IMR-90 (cell line): ENCODE measurements around the gene WASHC4. TPM values are rescaled to one million over a fixed set of nuclear protein-coding genes. Genes with fewer than 3 reads are reported as not detected.

ENCODE experiments used
- ATAC-seq: fragments of 200-7000 bp; cut with Tn5 transposase; 2 replicates; pipeline ENCODE4 v1.9.1; 2020; ENCODE audit warnings: low read depth, mild to moderate bottlenecking, moderate library complexity
- BruUV-seq: library from RNA; stranded (reverse); fragments of 400-500 nt; replicated peaks from 2 replicates; lab custom pipeline; 2021; lab: Mats Ljungman, UMichigan
- CTCF ChIA-PET: fragments of 300-600 bp; formaldehyde crosslinking; extraction: SDS; loops from one replicate; lab custom pipeline; 2021; ENCODE audit warnings: antibody characterized with exemption; lab: Yijun Ruan, JAX
- POLR2A ChIA-PET: fragments of 300-600 bp; sonication (Branson Sonifier 250); formaldehyde crosslinking; loops from one replicate; lab custom pipeline; 2022; ENCODE audit warnings: antibody characterized with exemption; ENCODE audit not compliant: unreplicated experiment; lab: Charles Lee
- DNase-seq: peaks from one replicate; pipeline ENCODE4 v3.0.0; 2013
- H2AFZ ChIP-seq: replicated peaks from 2 replicates; pipeline ENCODE3; 2013; ENCODE audit warnings: low read length, mild to moderate bottlenecking; ENCODE audit not compliant: poor library complexity
- H2AK5ac ChIP-seq: 2 replicates; pipeline ENCODE4 v1.6.1; 2013; ENCODE audit warnings: low read depth, low read length, inconsistent platforms
- H2AK9ac ChIP-seq: replicated peaks from 2 replicates; pipeline ENCODE3; 2013; ENCODE audit warnings: mild to moderate bottlenecking, low read depth, low read length, moderate library complexity; ENCODE audit not compliant: poor library complexity
- H2BK120ac ChIP-seq: 2 replicates; pipeline ENCODE4 v1.6.1; 2013; ENCODE audit warnings: low read depth, low read length, inconsistent platforms
- H2BK15ac ChIP-seq: 3 replicates; pipeline ENCODE4 v1.6.1; 2013; ENCODE audit warnings: low read depth, low read length, inconsistent platforms
- H2BK20ac ChIP-seq: 2 replicates; pipeline ENCODE4 v1.6.1; 2013; ENCODE audit warnings: low read depth, mild to moderate bottlenecking, inconsistent platforms, low read length, moderate library complexity
- H2BK5ac ChIP-seq: 2 replicates; pipeline ENCODE4 v1.6.1; 2013; ENCODE audit warnings: mild to moderate bottlenecking, low read depth, low read length, inconsistent platforms; ENCODE audit not compliant: poor library complexity, severe bottlenecking
- H3K14ac ChIP-seq: replicated peaks from 2 replicates; pipeline ENCODE4 v1.6.1; 2013; ENCODE audit warnings: low read depth, low read length, inconsistent platforms
- H3K18ac ChIP-seq: 2 replicates; pipeline ENCODE4 v1.6.1; 2013; ENCODE audit warnings: low read depth, low read length, control low read depth
- H3K23ac ChIP-seq: 2 replicates; pipeline ENCODE4 v1.6.1; 2013; ENCODE audit warnings: low read depth, low read length, inconsistent platforms
- H3K27ac ChIP-seq: 2 replicates; pipeline ENCODE4 v1.5.1; 2013; ENCODE audit warnings: mild to moderate bottlenecking, control low read depth, low read length; ENCODE audit not compliant: insufficient read depth
- H3K27me3 ChIP-seq: 2 replicates; pipeline ENCODE4 v1.6.1; 2013; ENCODE audit warnings: low read length; ENCODE audit not compliant: control insufficient read depth, insufficient read depth
- H3K36me3 ChIP-seq: 2 replicates; pipeline ENCODE4 v1.6.1; 2013; ENCODE audit warnings: low read length, mixed read lengths; ENCODE audit not compliant: control insufficient read depth, insufficient read depth
- H3K4ac ChIP-seq: 2 replicates; pipeline ENCODE4 v1.6.1; 2013; ENCODE audit warnings: low read depth, low read length, inconsistent platforms
- H3K4me1 ChIP-seq: 2 replicates; pipeline ENCODE4 v1.6.1; 2013; ENCODE audit warnings: low read length, mixed read lengths; ENCODE audit not compliant: control insufficient read depth, insufficient read depth
- H3K4me2 ChIP-seq: 2 replicates; pipeline ENCODE4 v1.6.1; 2013; ENCODE audit warnings: low read depth, mild to moderate bottlenecking, control low read depth, low read length, moderate library complexity
- H3K4me3 ChIP-seq: 2 replicates; pipeline ENCODE4 v1.5.1; 2013; ENCODE audit warnings: low read depth, mild to moderate bottlenecking, control low read depth, low read length, moderate library complexity; ENCODE audit not compliant: insufficient read depth
- H3K56ac ChIP-seq: 2 replicates; pipeline ENCODE4 v1.6.1; 2013; ENCODE audit warnings: low read length, inconsistent platforms; ENCODE audit not compliant: insufficient read depth; ENCODE audit errors: extremely low read depth
- H3K79me1 ChIP-seq, 2 experiments: 2 replicates each; pipeline ENCODE4 v1.6.1; 2013; ENCODE audit warnings: low read length in 2 of 2, inconsistent platforms in 1 of 2, low read depth in 1 of 2
- H3K9ac ChIP-seq: 2 replicates; pipeline ENCODE4 v1.6.1; 2013; ENCODE audit warnings: low read depth, low read length, control low read depth
- H3K9me1 ChIP-seq: 2 replicates; pipeline ENCODE4 v1.6.1; 2013; ENCODE audit warnings: low read length, inconsistent platforms; ENCODE audit not compliant: insufficient read depth
- H3K9me3 ChIP-seq: 2 replicates; pipeline ENCODE4 v1.6.1; 2013; ENCODE audit warnings: low read length; ENCODE audit not compliant: control insufficient read depth, insufficient read depth
- H4K20me1 ChIP-seq: 2 replicates; pipeline ENCODE4 v1.6.1; 2013; ENCODE audit warnings: low read length, inconsistent platforms; ENCODE audit not compliant: insufficient read depth
- H4K5ac ChIP-seq: 2 replicates; pipeline ENCODE4 v1.6.1; 2013; ENCODE audit warnings: mild to moderate bottlenecking, low read depth, low read length, control low read depth
- H4K8ac ChIP-seq, 2 experiments: 2 replicates each; pipeline ENCODE4 v1.6.1; 2013; ENCODE audit warnings: low read depth in 2 of 2, low read length in 2 of 2, control low read depth in 1 of 2, inconsistent platforms in 1 of 2
- H4K91ac ChIP-seq: 2 replicates; pipeline ENCODE4 v1.6.1; 2013; ENCODE audit warnings: low read depth, low read length, inconsistent platforms; ENCODE audit not compliant: insufficient read depth
- BHLHE40 ChIP-seq: fragments of 150-350 bp; IDR thresholded peaks from 2 replicates; pipeline ENCODE4 v1.6.1; 2016; ENCODE audit warnings: mild to moderate bottlenecking, low read depth, low read length
- CEBPB ChIP-seq: IDR thresholded peaks from 2 replicates; pipeline ENCODE4 v1.6.1; 2012; ENCODE audit warnings: low read depth, low read length, improper control_type of control experiment
- CHD1 ChIP-seq: IDR thresholded peaks from 2 replicates; pipeline ENCODE4 v1.6.1; 2012; ENCODE audit warnings: low read depth, low read length, improper control_type of control experiment
- FOS ChIP-seq: fragments of 150-350 bp; IDR thresholded peaks from 2 replicates; pipeline ENCODE4 v1.6.1; 2016; ENCODE audit warnings: low read depth, low read length
- MAFK ChIP-seq: IDR thresholded peaks from 2 replicates; pipeline ENCODE4 v1.6.1; 2012; ENCODE audit warnings: low read depth, low read length, improper control_type of control experiment
- MAZ ChIP-seq: IDR thresholded peaks from 2 replicates; pipeline ENCODE4 v1.6.1; 2012; ENCODE audit warnings: low read depth, mild to moderate bottlenecking, low read length, improper control_type of control experiment, moderate library complexity, borderline replicate concordance
- MXI1 ChIP-seq: IDR thresholded peaks from 2 replicates; pipeline ENCODE4 v1.6.1; 2012; ENCODE audit warnings: low read depth, mild to moderate bottlenecking, low read length, moderate library complexity, borderline replicate concordance
- NFE2L2 ChIP-seq: fragments of 150-350 bp; IDR thresholded peaks from 2 replicates; pipeline ENCODE4 v1.6.1; 2016; ENCODE audit warnings: low read depth, mild to moderate bottlenecking, low read length
- RCOR1 ChIP-seq: IDR thresholded peaks from 2 replicates; pipeline ENCODE4 v1.6.1; 2012; ENCODE audit warnings: mild to moderate bottlenecking, low read length, improper control_type of control experiment; ENCODE audit not compliant: insufficient replicate concordance
- RFX5 ChIP-seq: IDR thresholded peaks from 2 replicates; pipeline ENCODE4 v1.8.0; 2012; ENCODE audit warnings: low read depth, mild to moderate bottlenecking, low read length, moderate library complexity
- WGBS, 2 experiments: methylation state at CpG; one replicate each; pipeline versions ENCODE4 v1.1.5 to v1.1.7; 2013; ENCODE audit warnings: missing lambda C conversion rate in 2 of 2; ENCODE audit not compliant: insufficient read length in 1 of 2; ENCODE audit errors: extremely low coverage in 2 of 2; 5-methylcytosine and 5-hydroxymethylcytosine counted together
- dilution Hi-C: fragments of 300-500 bp; cut with HindIII; formaldehyde crosslinking; loops from one replicate; pipeline ENCODE4 v1.14.3; 2018; ENCODE audit warnings: low sequenced_read_pairs; ENCODE audit not compliant: unreplicated experiment
- in situ Hi-C: fragments of 300-500 bp; cut with MboI; formaldehyde crosslinking; loops from 3 replicates; pipeline ENCODE4 v1.14.3; 2019; ENCODE audit warnings: low sequenced_read_pairs, inconsistent platforms, mixed read lengths
- intact Hi-C: fragments of 100-400 bp; cut with micrococcal nuclease; formaldehyde crosslinking; loops from 2 replicates; pipeline ENCODE4 v1.10.0; 2022
- polyA plus RNA-seq, 3 experiments: library from polyadenylated mRNA; depleted of rRNA; stranded (reverse); fragments of >200 nt; gene quantifications; 2 replicates each; pipeline ENCODE4 v1.2.3, GENCODE V29; 2012; ENCODE audit warnings: low replicate concordance in 1 of 3
- total RNA-seq: library from RNA; depleted of rRNA; stranded (reverse); fragments of >200 nt; gene quantifications from 2 replicates; pipeline ENCODE4 v1.2.3, GENCODE V29; 2012
- TF ChIP-seq, protein P1 (sequence below): fragments of 150-350 bp; IDR thresholded peaks from 2 replicates; pipeline ENCODE4 v1.6.1; 2016; ENCODE audit warnings: low read depth, mild to moderate bottlenecking, low read length, moderate library complexity, borderline replicate concordance
- TF ChIP-seq, protein P2 (sequence below): conservative IDR thresholded peaks from 2 replicates; pipeline ENCODE4 v1.5.1; 2012; ENCODE audit warnings: mild to moderate bottlenecking, low read depth, low read length, improper control_type of control experiment
- TF ChIP-seq, protein P3 (sequence below): fragments of 150-350 bp; IDR thresholded peaks from 2 replicates; pipeline ENCODE4 v1.6.1; 2017; ENCODE audit warnings: mild to moderate bottlenecking, antibody characterized with exemption, low read length, low read depth

The WASHC4 gene
- total and polyA plus RNA-seq, 2 of the 4 experiments (the other 2 are of a cell fraction) = 16.4 to 47.0 TPM

DNA sequence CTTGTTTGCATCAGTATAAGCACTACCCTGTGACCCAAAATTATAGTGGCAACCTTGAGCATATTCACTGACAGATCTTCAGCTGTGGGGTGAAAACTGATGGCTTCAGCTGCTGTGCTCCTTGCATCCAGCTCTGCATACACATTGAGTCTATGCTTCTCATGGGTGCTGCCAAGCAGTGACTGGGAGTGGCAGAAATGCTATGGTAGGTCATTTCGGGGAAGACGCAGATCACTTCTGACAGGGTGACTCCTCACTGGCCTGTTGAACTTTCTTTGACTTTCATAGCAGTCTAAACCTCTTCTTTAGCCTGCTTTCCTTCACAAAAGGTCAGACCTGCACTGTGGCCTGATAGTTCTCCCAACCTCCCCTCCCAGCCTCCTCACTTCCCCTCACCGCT, 17.7 kb upstream of the WASHC4 start:
- DNase-seq (no peak), ATAC-seq (no peak)
- Histone ChIP-seq H3K4ac (no peak overlapping the region), H3K14ac (no peak overlapping the region; the same call in 1 of the 2 replicates), H4K20me1 (no peaks in the 10 kb centered on the region), H4K8ac (no peak overlapping the region), H3K23ac (no peak overlapping the region), H3K4me3 (no peak overlapping the region), H3K4me1 (no peaks in the 10 kb centered on the region), H2BK20ac (no peak overlapping the region), H2AK9ac (peak overlapping the region; percentile 69), H3K18ac (no peak overlapping the region), H3K4me2 (no peak overlapping the region), H4K5ac (no peak overlapping the region), H2AK5ac (no peak overlapping the region), H2AFZ (no peak overlapping the region), H2BK15ac (no peak overlapping the region), H3K27ac (no peak overlapping the region), H3K9ac (no peak overlapping the region), H2BK120ac (no peak overlapping the region), H3K27me3 (peaks cover 10% of the 10 kb centered on the region), H2BK5ac (no peak overlapping the region), H3K79me1 (no peaks in the 10 kb centered on the region), H4K91ac (no peak overlapping the region), H3K9me1 (no peaks in the 10 kb centered on the region; the same call in 1 of the 2 replicates), H3K56ac (no peak overlapping the region), H3K9me3 (0 out of 2 replicates have a peak, but pooled peaks cover 2% of the 10 kb centered on the region), H3K36me3 (no peaks in the 10 kb centered on the region)
- in situ Hi-C loops = no loop called here
- POLR2A ChIA-PET = no interaction called here
- intact Hi-C loops = no loop called here
- dilution Hi-C loops = no loop called here
- no TSS peak for BruUV-seq
- WGBS, 2 experiments = 100% methylated on average over 1 of the region's 3 CpGs; no CpG with 5 or more reads in 1 of the 2 experiments
- CTCF ChIA-PET = no interaction called here
- TF ChIP-seq, protein P1, sequence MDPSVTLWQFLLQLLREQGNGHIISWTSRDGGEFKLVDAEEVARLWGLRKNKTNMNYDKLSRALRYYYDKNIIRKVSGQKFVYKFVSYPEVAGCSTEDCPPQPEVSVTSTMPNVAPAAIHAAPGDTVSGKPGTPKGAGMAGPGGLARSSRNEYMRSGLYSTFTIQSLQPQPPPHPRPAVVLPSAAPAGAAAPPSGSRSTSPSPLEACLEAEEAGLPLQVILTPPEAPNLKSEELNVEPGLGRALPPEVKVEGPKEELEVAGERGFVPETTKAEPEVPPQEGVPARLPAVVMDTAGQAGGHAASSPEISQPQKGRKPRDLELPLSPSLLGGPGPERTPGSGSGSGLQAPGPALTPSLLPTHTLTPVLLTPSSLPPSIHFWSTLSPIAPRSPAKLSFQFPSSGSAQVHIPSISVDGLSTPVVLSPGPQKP = no peak
- TF ChIP-seq, protein P2, sequence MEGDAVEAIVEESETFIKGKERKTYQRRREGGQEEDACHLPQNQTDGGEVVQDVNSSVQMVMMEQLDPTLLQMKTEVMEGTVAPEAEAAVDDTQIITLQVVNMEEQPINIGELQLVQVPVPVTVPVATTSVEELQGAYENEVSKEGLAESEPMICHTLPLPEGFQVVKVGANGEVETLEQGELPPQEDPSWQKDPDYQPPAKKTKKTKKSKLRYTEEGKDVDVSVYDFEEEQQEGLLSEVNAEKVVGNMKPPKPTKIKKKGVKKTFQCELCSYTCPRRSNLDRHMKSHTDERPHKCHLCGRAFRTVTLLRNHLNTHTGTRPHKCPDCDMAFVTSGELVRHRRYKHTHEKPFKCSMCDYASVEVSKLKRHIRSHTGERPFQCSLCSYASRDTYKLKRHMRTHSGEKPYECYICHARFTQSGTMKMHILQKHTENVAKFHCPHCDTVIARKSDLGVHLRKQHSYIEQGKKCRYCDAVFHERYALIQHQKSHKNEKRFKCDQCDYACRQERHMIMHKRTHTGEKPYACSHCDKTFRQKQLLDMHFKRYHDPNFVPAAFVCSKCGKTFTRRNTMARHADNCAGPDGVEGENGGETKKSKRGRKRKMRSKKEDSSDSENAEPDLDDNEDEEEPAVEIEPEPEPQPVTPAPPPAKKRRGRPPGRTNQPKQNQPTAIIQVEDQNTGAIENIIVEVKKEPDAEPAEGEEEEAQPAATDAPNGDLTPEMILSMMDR = no peak
- TF ChIP-seq RFX5 (no peak), BHLHE40 (no peak), MXI1 (no peak), CEBPB (no peak), MAZ (no peak), NFE2L2 (no peak), CHD1 (no peak), MAFK (no peak), FOS (no peak), RCOR1 (no peak)
- TF ChIP-seq, protein P3, sequence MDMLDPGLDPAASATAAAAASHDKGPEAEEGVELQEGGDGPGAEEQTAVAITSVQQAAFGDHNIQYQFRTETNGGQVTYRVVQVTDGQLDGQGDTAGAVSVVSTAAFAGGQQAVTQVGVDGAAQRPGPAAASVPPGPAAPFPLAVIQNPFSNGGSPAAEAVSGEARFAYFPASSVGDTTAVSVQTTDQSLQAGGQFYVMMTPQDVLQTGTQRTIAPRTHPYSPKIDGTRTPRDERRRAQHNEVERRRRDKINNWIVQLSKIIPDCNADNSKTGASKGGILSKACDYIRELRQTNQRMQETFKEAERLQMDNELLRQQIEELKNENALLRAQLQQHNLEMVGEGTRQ = no peak
